NT2/D1 (cell line): Measurements from ENCODE around the gene BTBD3.

Source experiments
- SUZ12 ChIP-seq: IDR thresholded peaks from 2 replicates; pipeline ENCODE4 v1.6.1; 2011; ENCODE audit not compliant: insufficient read length, insufficient read depth; ENCODE audit errors: extremely low read depth
- YY1 ChIP-seq: IDR thresholded peaks from 2 replicates; pipeline ENCODE4 v1.6.1; 2011; ENCODE audit not compliant: insufficient read length, insufficient read depth
- ZNF274 ChIP-seq: IDR thresholded peaks from 2 replicates; pipeline ENCODE4 v1.6.1; 2011; ENCODE audit warnings: mild to moderate bottlenecking, low read depth, low read length

GRCh38 chr20:11880680-11881079 is 37.0 kb upstream of the BTBD3 start:
- TF ChIP-seq YY1 (no peak), ZNF274 (no peak), SUZ12 (no peak)
